K562 (cell line): ENCODE data around the gene TMEM163. TPM values are rescaled to one million over a fixed set of nuclear protein-coding genes. Genes with fewer than 3 reads are reported as not detected.
A peak's percentile ranks its signal among the peaks of the same experiment; 100 is the strongest.

Source experiments
- ATF7 ChIP-seq: fragments of 450-650 bp; IDR thresholded peaks from 2 replicates; pipeline ENCODE4 v1.7.1; 2014; ENCODE audit warnings: mild to moderate bottlenecking, moderate library complexity
- C11orf30 ChIP-seq: fragments of 450-650 bp; IDR thresholded peaks from 2 replicates; pipeline ENCODE4 v1.6.1; 2016; ENCODE audit warnings: low read depth, mild to moderate bottlenecking
- CREB3L1 ChIP-seq: fragments of 450-650 bp; IDR thresholded peaks from 2 replicates; pipeline ENCODE4 v1.6.1; 2014; ENCODE audit warnings: low read depth, mild to moderate bottlenecking, moderate library complexity, borderline replicate concordance
- CREM ChIP-seq: IDR thresholded peaks from 2 replicates; pipeline ENCODE4 v1.6.1; 2014; ENCODE audit warnings: antibody characterized with exemption, low read depth
- CTBP1 ChIP-seq: fragments of 450-650 bp; IDR thresholded peaks from 2 replicates; pipeline ENCODE4 v1.6.1; 2016; ENCODE audit warnings: borderline replicate concordance
- DPF2 ChIP-seq: fragments of 450-650 bp; IDR thresholded peaks from 2 replicates; pipeline ENCODE4 v1.6.1; 2016
- FOXJ2 ChIP-seq: fragments of 200-800 bp; sonication (Bioruptor generic); IDR thresholded peaks from 2 replicates; pipeline ENCODE4 v1.6.1; 2016; ENCODE audit warnings: missing genetic modification characterization, missing compliant biosample characterization
- FOXK2 ChIP-seq, 2 experiments: fragments of 450-650 bp; IDR thresholded peaks in 1 of 2; conservative IDR thresholded peaks in 1 of 2; 2 replicates each; pipeline ENCODE4 v1.6.1; 2016; ENCODE audit warnings: low read depth in 2 of 2, mild to moderate bottlenecking in 1 of 2
- GTF2E2 ChIP-seq: fragments of 200-800 bp; sonication (Bioruptor generic); IDR thresholded peaks from 2 replicates; pipeline ENCODE4 v1.6.1; 2016; ENCODE audit warnings: missing genetic modification characterization, missing compliant biosample characterization
- JUNB ChIP-seq: fragments of 450-650 bp; formaldehyde crosslinking; conservative IDR thresholded peaks from 2 replicates; pipeline ENCODE4 v1.4.0; 2020; ENCODE audit warnings: mild to moderate bottlenecking
- LCOR ChIP-seq: sonication (generic); formaldehyde crosslinking; IDR thresholded peaks from 2 replicates; pipeline ENCODE4 v1.8.0; 2022; ENCODE audit warnings: mild to moderate bottlenecking, missing genetic modification reagents
- MAZ ChIP-seq, 2 experiments: fragments of 450-650 bp in 1 of 2; sonication (generic) in 1 of 2; formaldehyde crosslinking; IDR thresholded peaks in 1 of 2; conservative IDR thresholded peaks in 1 of 2; 2 replicates each; pipeline versions ENCODE4 v1.4.0 to v1.5.0; 2020; ENCODE audit warnings: mild to moderate bottlenecking in 1 of 2, missing genetic modification reagents in 1 of 2
- MTA1 ChIP-seq: fragments of 450-650 bp; IDR thresholded peaks from 2 replicates; pipeline ENCODE4 v1.6.1; 2017; ENCODE audit warnings: borderline replicate concordance
- PKNOX1 ChIP-seq: fragments of 450-650 bp; IDR thresholded peaks from 2 replicates; pipeline ENCODE4 v1.6.1; 2016
- RFX1 ChIP-seq: fragments of 450-650 bp; IDR thresholded peaks from 2 replicates; pipeline ENCODE4 v1.6.1; 2016; ENCODE audit warnings: mild to moderate bottlenecking, moderate library complexity
- RNF2 ChIP-seq: sonication (generic); IDR thresholded peaks from 2 replicates; pipeline ENCODE4 v1.6.1; 2016
- SP1 ChIP-seq: sonication (generic); formaldehyde crosslinking; IDR thresholded peaks from 2 replicates; pipeline ENCODE4 v1.8.1; 2022; ENCODE audit warnings: mild to moderate bottlenecking, missing genetic modification reagents
- STAT5A ChIP-seq: IDR thresholded peaks from 2 replicates; pipeline ENCODE4 v1.6.1; 2012; ENCODE audit warnings: low read length, inconsistent platforms, borderline replicate concordance
- TCF3 ChIP-seq: sonication (generic); formaldehyde crosslinking; IDR thresholded peaks from 2 replicates; pipeline ENCODE4 v1.4.0; 2020; ENCODE audit warnings: mild to moderate bottlenecking, missing genetic modification reagents
- VEZF1 ChIP-seq: fragments of 200-800 bp; sonication (Bioruptor generic); IDR thresholded peaks from 2 replicates; pipeline ENCODE4 v1.6.1; 2017; ENCODE audit warnings: missing genetic modification characterization, missing compliant biosample characterization
- ZNF639 ChIP-seq, 2 experiments: fragments of 200-800 bp in 1 of 2; sonication (Bioruptor generic) in 1 of 2; sonication (generic) in 1 of 2; formaldehyde crosslinking in 1 of 2; IDR thresholded peaks in 1 of 2; conservative IDR thresholded peaks in 1 of 2; 2 replicates each; pipeline versions ENCODE4 v1.5.0 to v1.6.1; 2016 to 2020; ENCODE audit warnings: missing compliant biosample characterization in 1 of 2, missing genetic modification characterization in 1 of 2, missing genetic modification reagents in 1 of 2
- polyA plus RNA-seq, 8 experiments: library from polyadenylated mRNA; depleted of rRNA in 4 of 8; stranded (reverse) in 5 of 8; unstranded in 3 of 8; fragments of >200 nt; fragmentation: Nextera tagmentation in 2 of 8; fragmentation: Illumina TruSeq in 1 of 8; extraction: Ambion mirVana in 2 of 8; extraction: Trizol in 1 of 8; gene quantifications; 2 replicates each; pipeline versions ENCODE4 v1.2.1 to v1.2.3, GENCODE V29; 2011 to 2014; ENCODE audit warnings: inconsistent platforms in 1 of 8, missing spikeins in 1 of 8
- total RNA-seq, 7 experiments: library from RNA; depleted of rRNA in 6 of 7; stranded (reverse); fragments of >200 nt in 6 of 7; fragmentation: Illumina TruSeq in 2 of 7; extraction: Trizol in 2 of 7; gene quantifications; 2 replicates each; pipeline versions ENCODE4 v1.2.1 to v1.2.3, GENCODE V29; 2011 to 2021; ENCODE audit warnings: low replicate concordance in 1 of 7

Gene TMEM163
- total and polyA plus RNA-seq, 9 of the 15 experiments (the other 6 are each of a cell fraction or from before 2014, with no cell fraction given): 0.04 to 0.68 (median 0.16) TPM; not detected in 3

- TF ChIP-seq DPF2 (peak; percentile 74), CREM (peak; percentile 71; the same call in 1 of the 2 replicates), RNF2 (no peak), FOXK2 (conservative IDR thresholded peaks at IDR 0.05 in 1 of 2, IDR thresholded peaks at IDR 0.05 in 1 of 2; ENCODE audit: low read depth in 2 of 2) (peak; percentile 59 to 69), GTF2E2 (tag) (peak; percentile 75; the same call in 1 of the 2 replicates), MTA1 (0 out of 2 replicates have a peak, but pooled peaks have one; percentile 26), JUNB (peak; percentile 67; the same call in 1 of the 2 replicates), CREB3L1 (0 out of 2 replicates have a peak, but pooled peaks have one; percentile 58), CTBP1 (peak; percentile 85), FOXJ2 (tag) (peak; percentile 37; the same call in 1 of the 2 replicates), ZNF639 (CRISPR knock-in tag; conservative IDR thresholded peaks at IDR 0.05 in 1 of 2, IDR thresholded peaks at IDR 0.05 in 1 of 2) (peak in 1 of 2 experiments; percentile 61; a peak in 1 of 4 replicates), PKNOX1 (peak; percentile 92), LCOR (peak; percentile 85), TCF3 (CRISPR knock-in tag) (peak; percentile 62; the same call in 1 of the 2 replicates), C11orf30 (0 out of 2 replicates have a peak, but pooled peaks have one; percentile 20), ATF7 (peak; percentile 81), RFX1 (0 out of 2 replicates have a peak, but pooled peaks have one; percentile 14), MAZ (CRISPR knock-in tag; conservative IDR thresholded peaks at IDR 0.05 in 1 of 2, IDR thresholded peaks at IDR 0.05 in 1 of 2) (peak; percentile 36 to 39; a peak in 2 of 4 replicates), STAT5A (peak; percentile 11; the same call in 1 of the 2 replicates), VEZF1 (CRISPR knock-in tag) (peak; percentile 56; the same call in 1 of the 2 replicates), SP1 (CRISPR knock-in tag) (peak; percentile 73; the same call in 1 of the 2 replicates)
These were observed 35.2 kb downstream of the TMEM163 start (continued) for GRCh38 chr2:134683561-134684112.
